ENCODE data around the gene HSPB3.
"Not testable (repeated sequence)": the region's sequence is repeated elsewhere in the genome, so short reads cannot be mapped to it uniquely, and the experiment has no call there.

The HSPB3 gene

GRCh38 chr5:54457094-54457862 lies 1.8 kb downstream of the HSPB3 start:
- DNase-seq = no peak

GRCh38 chr5:54458221-54458620 lies 2.7 kb downstream of the HSPB3 start:
- DNase-seq = no peak

GRCh38 chr5:54460181-54460919 lies 4.9 kb downstream of the HSPB3 start:
- DNase-seq = no peak

DNA sequence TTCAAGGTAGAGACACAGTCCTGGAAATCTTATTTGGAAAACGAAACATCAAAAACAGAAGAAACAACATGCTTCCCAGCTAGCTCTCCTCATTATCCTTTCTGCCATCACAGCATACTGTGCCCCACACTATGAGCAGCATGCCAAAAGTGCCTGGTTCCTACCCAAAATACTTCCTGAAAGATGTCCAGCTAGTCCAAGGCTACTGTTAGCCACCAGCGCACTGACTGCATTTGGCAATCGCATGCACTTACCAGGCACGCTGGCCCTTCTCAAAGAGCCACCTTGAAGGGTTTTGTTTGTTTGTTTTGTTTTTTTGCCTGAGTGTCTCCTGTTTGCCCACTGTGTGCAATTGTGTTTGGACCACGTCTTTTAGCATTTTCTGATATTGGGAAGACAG lies 6.8 kb downstream of the HSPB3 start:
- no peak for DNase-seq

DNA sequence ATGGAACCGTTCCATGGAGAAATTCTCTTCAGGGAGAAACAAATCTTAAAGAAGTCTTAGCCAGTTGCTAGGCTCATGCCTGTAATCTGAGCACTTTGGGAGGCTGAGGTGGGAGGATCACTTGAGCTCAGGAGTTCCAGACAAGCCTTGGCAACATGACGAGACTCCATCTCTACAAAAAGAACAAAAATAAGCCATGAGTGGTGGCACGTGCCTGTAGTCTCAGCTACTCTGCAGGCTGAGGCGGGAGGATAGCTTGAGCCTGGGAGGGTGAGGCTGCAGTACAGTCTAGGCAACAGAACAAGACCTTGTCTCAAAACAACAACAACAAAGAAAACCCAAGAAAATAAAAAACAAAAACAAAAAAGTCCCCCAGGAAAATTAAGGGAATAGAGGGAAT lies 8.2 kb downstream of the HSPB3 start:
- DNase-seq = no peak

DNA sequence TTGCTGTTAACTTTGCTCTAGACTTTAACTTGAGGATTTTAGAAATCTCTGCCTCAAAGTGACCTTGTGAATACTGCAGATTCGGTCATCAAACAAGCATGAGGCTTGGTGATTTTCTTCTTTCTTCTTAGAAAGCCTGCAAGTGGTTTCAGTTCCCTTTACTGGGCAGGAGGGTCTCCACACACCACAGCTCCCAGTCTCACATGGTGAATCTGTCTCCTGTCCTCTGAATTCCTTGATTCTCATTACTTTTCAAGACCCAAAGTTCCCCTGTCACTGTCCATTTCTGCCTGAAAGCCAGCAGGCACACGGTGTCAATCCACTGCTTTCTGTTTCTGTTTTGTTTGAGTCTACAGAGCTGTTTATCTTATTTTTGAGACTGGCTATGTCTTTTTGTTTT lies 14.1 kb downstream of the HSPB3 start:
- no peak for DNase-seq

DNA sequence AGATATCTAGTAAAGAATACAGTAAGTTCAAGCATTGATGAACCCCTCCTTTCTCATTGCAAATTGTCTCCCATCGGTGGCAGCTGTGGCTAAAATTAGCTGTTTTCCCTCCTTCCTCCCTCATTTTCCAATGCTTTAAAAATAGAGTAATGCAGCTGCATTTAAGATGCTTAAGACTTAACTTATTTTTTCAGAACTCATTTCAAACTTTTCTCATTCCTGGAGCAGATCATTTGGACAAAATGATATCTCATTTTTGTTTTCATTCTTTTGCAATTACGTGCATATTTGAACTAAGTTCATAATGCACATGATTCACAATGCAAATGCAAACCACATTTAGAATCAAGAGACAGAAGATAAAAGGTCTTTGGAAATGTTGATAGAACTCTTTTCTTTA lies 14.6 kb downstream of the HSPB3 start:
- no peak for DNase-seq

GRCh38 chr5:54470677-54471076 lies 15.2 kb downstream of the HSPB3 start:
- DNase-seq = no peak

- no peak for DNase-seq
These were observed 15.9 kb downstream of the HSPB3 start for GRCh38 chr5:54471398-54471797.

GRCh38 chr5:54476682-54477081 lies 21.2 kb downstream of the HSPB3 start:
- no peak for DNase-seq

- no peak for DNase-seq
These were observed 22.5 kb downstream of the HSPB3 start for GRCh38 chr5:54477941-54478478.

- no peak for DNase-seq
These were observed 24.8 kb downstream of the HSPB3 start for GRCh38 chr5:54480296-54480695.

DNA sequence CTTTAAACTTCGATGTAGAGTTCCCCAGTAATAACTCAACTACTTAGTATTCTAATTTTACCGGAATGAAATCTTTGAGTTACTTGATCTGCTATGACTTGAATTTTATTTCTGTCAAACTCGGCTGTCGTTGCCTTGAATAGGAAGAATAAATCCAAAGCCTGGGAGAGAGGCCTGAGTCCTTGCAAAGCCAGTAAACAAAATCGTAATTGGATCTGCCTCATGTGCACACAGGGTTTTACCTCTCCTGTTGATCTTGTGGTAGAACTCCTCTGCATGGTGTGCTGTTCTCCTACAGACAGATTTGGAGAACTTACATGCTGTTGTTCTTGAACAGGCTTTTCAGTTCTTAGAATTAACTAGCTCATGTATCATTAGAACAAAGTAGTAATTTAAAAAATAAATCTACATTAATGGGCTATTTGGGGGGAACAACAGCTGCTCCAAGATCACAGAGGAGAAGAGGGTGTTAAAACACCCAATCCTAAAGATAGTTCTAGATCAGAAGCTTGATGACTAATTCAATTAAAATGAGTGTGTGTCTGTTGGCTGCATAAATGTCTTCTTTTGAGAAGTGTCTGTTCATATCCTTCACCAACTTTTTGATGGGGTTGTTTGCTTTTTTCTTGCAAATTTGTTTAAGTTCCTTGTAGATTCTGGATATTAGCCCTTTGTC lies 28.9 kb downstream of the HSPB3 start:
- DNase-seq = no peak

DNA sequence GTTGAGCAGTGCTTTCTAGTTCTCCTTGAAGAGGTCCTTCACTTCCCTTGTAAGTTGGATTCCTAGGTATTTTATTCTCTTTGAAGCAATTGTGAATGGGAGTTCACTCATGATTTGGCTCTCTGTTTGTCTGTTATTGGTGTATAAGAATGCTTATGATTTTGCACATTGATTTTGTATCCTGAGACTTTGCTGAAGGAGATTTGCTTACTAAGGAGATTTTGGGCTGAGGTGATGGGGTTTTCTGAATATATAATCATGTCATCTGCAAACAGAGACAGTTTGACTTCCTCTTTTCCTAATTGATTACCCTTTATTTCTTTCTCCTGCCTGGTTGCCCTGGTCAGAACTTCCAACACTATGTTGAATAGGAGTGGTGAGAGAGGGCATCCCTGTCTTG lies 30.2 kb downstream of the HSPB3 start:
- not testable (repeated sequence) for DNase-seq

GRCh38 chr5:54489648-54489979 lies 34.1 kb downstream of the HSPB3 start:
- not testable (repeated sequence) for DNase-seq

DNA sequence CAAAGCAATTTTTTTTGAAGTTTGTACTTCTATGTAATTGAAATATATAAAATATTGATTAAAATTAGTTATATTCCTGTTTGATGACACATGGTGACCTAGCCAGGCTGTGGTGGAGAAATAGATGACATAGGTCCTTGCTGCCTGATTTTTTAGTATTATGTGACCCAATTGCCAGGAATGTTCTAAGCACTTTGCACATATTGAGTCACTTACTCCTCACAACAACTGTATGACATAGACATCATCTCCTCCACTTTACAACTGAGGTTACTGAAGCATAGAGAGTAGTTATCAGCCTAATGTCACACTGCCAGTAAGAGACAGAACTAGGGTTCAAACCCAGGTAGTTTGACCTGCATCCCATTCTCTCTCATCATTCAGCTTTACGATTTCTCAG lies 35.8 kb downstream of the HSPB3 start:
- no peak for DNase-seq

DNA sequence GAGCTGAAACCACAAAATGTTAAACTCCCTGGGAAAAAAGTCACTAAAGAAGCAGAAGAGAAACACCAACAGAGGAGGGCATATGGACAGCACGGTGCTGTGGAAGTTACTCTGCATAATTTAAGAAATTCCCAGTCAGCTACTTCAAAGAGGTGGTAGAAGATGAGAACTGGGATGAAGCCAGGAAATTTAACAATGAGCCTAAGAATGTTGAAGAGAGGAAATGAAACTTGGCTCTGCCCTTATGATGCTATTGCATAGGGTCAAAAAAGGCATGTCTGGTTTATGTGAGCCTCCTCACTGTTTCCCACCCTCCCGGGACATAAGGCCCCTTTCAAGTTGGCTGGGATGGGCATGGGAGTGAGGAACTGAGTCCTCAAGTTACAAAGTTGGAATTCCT lies 36.7 kb downstream of the HSPB3 start:
- DNase-seq = no peak

DNA sequence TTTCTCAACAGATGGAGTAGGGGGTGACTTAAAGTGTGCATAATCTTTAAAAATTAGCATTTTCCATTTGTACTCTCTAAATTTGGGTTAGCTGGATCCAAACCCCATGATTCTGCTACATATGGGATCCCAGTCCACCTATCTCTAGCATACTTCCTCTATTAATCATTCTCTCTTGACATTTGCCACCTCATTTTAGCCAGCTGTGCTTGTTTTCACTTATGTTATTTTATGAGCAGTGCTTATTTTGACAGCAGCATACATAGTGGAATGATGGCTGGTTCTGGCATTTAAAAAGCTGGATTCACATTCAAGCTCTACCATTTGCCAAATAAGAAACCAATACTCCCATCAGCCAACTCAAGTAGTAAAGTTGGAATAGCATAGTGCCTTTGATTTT lies 39.5 kb downstream of the HSPB3 start:
- no peak for DNase-seq
